H1 (cell line): ENCODE results near the gene PRR22. TPM values are rescaled to one million over a fixed set of nuclear protein-coding genes. Genes with fewer than 3 reads are reported as not detected.

ENCODE experiments used
- CTBP2 ChIP-seq: IDR thresholded peaks from 2 replicates; pipeline ENCODE4 v1.7.0; 2011; ENCODE audit warnings: borderline replicate concordance, mild to moderate bottlenecking, moderate library complexity, mixed read lengths, low read length; ENCODE audit not compliant: insufficient read depth, insufficient read length
- polyA plus RNA-seq, 7 experiments: library from polyadenylated mRNA; depleted of rRNA in 3 of 7; stranded (reverse) in 5 of 7; unstranded in 2 of 7; fragments of >200 nt in 5 of 7; fragments of 200-250 nt in 2 of 7; gene quantifications; 1 replicate in 5 of 7; 2 replicates in 1 of 7; 4 replicates in 1 of 7; pipeline versions ENCODE4 v1.2.1 to v1.2.3, GENCODE V29; 2011 to 2013; ENCODE audit warnings: missing spikeins in 2 of 7, mixed read lengths in 2 of 7
- total RNA-seq: library from RNA; stranded (reverse); fragmentation: NEBNext Ultra II Directional; extraction: Animal tissue kit (Norgen Biotek cat#: 25700); gene quantifications from 2 replicates; pipeline ENCODE4 v1.2.1, GENCODE V29; 2021
- TF ChIP-seq, protein P1 (sequence below): IDR thresholded peaks from 2 replicates; pipeline ENCODE4 v1.6.1; 2012; ENCODE audit warnings: low read length, inconsistent platforms

The PRR22 gene
- total and polyA plus RNA-seq, 2 of the 8 experiments (the other 6 are each of a cell fraction or from before 2014, with no cell fraction given), result 1.9 to 2.1 TPM

DNA sequence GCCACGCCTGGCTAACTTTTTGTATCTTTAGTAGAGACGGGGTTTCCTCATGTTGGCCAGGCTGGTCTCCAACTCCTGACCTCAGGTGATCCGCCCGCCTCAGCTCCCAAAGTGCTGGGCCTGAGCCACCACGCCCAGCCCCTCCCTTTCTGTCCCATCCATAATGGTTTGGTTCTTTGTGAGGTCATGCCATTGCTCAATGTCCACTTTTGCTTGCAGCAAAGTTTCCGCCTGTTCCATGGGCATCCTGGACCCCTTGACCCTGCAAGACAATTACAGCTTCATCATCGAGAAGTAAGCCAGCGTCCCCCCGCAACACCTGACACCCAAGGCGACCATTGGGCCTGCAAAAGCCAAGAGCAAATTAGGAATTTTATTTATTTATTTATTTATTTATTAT lies 16.6 kb downstream of the PRR22 start (continued):
- TF ChIP-seq, protein P1, sequence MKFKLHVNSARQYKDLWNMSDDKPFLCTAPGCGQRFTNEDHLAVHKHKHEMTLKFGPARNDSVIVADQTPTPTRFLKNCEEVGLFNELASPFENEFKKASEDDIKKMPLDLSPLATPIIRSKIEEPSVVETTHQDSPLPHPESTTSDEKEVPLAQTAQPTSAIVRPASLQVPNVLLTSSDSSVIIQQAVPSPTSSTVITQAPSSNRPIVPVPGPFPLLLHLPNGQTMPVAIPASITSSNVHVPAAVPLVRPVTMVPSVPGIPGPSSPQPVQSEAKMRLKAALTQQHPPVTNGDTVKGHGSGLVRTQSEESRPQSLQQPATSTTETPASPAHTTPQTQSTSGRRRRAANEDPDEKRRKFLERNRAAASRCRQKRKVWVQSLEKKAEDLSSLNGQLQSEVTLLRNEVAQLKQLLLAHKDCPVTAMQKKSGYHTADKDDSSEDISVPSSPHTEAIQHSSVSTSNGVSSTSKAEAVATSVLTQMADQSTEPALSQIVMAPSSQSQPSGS, result no peak
- no peak for TF ChIP-seq CTBP2
